ENCODE results near the gene PEX5.

The PEX5 gene

DNA sequence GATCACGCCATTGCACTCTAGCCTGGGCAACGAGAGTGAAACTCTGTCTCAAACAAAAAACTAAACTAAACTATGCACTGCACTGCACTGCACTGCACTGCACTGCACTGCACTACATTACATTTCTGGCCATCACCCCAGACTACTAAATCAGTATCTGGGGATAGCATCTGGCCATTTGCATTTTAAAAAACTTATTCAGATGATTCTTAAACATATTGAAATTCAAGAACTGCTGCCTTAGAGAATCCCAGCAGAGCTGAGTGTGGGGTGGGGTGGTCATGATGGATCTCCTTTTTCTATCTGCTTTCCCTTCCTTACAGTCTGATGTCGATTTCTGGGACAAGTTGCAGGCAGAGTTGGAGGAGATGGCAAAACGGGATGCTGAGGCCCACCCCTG, 13.6 kb downstream of the PEX5 start (continued):
- TF ChIP-seq, protein P1, sequence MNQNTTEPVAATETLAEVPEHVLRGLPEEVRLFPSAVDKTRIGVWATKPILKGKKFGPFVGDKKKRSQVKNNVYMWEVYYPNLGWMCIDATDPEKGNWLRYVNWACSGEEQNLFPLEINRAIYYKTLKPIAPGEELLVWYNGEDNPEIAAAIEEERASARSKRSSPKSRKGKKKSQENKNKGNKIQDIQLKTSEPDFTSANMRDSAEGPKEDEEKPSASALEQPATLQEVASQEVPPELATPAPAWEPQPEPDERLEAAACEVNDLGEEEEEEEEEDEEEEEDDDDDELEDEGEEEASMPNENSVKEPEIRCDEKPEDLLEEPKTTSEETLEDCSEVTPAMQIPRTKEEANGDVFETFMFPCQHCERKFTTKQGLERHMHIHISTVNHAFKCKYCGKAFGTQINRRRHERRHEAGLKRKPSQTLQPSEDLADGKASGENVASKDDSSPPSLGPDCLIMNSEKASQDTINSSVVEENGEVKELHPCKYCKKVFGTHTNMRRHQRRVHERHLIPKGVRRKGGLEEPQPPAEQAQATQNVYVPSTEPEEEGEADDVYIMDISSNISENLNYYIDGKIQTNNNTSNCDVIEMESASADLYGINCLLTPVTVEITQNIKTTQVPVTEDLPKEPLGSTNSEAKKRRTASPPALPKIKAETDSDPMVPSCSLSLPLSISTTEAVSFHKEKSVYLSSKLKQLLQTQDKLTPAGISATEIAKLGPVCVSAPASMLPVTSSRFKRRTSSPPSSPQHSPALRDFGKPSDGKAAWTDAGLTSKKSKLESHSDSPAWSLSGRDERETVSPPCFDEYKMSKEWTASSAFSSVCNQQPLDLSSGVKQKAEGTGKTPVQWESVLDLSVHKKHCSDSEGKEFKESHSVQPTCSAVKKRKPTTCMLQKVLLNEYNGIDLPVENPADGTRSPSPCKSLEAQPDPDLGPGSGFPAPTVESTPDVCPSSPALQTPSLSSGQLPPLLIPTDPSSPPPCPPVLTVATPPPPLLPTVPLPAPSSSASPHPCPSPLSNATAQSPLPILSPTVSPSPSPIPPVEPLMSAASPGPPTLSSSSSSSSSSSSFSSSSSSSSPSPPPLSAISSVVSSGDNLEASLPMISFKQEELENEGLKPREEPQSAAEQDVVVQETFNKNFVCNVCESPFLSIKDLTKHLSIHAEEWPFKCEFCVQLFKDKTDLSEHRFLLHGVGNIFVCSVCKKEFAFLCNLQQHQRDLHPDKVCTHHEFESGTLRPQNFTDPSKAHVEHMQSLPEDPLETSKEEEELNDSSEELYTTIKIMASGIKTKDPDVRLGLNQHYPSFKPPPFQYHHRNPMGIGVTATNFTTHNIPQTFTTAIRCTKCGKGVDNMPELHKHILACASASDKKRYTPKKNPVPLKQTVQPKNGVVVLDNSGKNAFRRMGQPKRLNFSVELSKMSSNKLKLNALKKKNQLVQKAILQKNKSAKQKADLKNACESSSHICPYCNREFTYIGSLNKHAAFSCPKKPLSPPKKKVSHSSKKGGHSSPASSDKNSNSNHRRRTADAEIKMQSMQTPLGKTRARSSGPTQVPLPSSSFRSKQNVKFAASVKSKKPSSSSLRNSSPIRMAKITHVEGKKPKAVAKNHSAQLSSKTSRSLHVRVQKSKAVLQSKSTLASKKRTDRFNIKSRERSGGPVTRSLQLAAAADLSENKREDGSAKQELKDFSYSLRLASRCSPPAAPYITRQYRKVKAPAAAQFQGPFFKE (tag by site-specific recombination; IDR thresholded peaks at IDR 0.05; ENCODE audit: borderline replicate concordance), result no peak
- no peak for TF ChIP-seq ZNF792 (tag by site-specific recombination; IDR thresholded peaks at IDR 0.05)
- TF ChIP-seq ZNF426 (tag by site-specific recombination; IDR thresholded peaks at IDR 0.05), result no peak
- no peak for TF ChIP-seq ZNF544 (tag by site-specific recombination; IDR thresholded peaks at IDR 0.05)
- no peak for TF ChIP-seq YY1 (tag by site-specific recombination; IDR thresholded peaks at IDR 0.05)

DNA sequence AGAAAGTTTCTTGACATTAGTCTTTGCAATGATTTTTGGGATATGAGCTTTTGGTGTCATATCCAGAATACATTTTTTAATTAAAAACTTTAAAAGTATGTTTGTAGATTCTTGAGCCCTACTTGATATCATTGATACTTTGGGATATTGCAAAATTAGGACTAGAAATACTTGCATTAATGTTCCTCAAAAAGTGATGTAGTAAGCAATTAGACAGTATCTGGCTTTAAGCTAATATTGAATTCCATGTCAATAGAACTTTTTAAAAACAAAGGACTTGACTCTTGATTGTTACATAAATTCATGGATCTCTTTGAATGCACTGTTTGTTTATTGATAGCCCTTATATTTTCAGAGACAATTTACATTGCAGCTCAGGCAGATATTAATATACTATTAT, 15.6 kb downstream of the PEX5 start:
- TF ChIP-seq, protein P2, sequence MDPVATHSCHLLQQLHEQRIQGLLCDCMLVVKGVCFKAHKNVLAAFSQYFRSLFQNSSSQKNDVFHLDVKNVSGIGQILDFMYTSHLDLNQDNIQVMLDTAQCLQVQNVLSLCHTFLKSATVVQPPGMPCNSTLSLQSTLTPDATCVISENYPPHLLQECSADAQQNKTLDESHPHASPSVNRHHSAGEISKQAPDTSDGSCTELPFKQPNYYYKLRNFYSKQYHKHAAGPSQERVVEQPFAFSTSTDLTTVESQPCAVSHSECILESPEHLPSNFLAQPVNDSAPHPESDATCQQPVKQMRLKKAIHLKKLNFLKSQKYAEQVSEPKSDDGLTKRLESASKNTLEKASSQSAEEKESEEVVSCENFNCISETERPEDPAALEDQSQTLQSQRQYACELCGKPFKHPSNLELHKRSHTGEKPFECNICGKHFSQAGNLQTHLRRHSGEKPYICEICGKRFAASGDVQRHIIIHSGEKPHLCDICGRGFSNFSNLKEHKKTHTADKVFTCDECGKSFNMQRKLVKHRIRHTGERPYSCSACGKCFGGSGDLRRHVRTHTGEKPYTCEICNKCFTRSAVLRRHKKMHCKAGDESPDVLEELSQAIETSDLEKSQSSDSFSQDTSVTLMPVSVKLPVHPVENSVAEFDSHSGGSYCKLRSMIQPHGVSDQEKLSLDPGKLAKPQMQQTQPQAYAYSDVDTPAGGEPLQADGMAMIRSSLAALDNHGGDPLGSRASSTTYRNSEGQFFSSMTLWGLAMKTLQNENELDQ (tag by site-specific recombination; IDR thresholded peaks at IDR 0.05; ENCODE audit: low read depth), result no peak
- TF ChIP-seq ZNF654 (tag by site-specific recombination; IDR thresholded peaks at IDR 0.05; ENCODE audit: low read depth) (no peak), ZNF530 (tag by site-specific recombination; IDR thresholded peaks at IDR 0.05; ENCODE audit: low read depth) (no peak)
- POLR2A ChIA-PET, result no interaction called here
- Histone ChIP-seq H3K9me3 (ENCODE audit: control insufficient read depth, insufficient read depth, low read depth, low read length) (no peaks in the 10 kb centered on the region), H3K4me3 (ENCODE audit: low read depth, low read length) (no peak overlapping the region), H3K4me1 (ENCODE audit: control insufficient read depth, insufficient read depth, low read length) (no peaks in the 10 kb centered on the region), H3K36me3 (ENCODE audit: control insufficient read depth in 2 of 2, insufficient read depth in 1 of 2, low read length in 2 of 2) (peaks cover 68 to 90% of the 10 kb centered on the region in 2 experiments), H3K27ac (ENCODE audit: extremely low read depth, low read depth, low read length) (no peak overlapping the region)
- CTCF ChIA-PET, result interaction anchor here (0.7 to 1.5 kb wide), 3 partner anchors 15 to 439 kb away, joined by 3 to 4 read pairs (median 3); no protein-coding TSS in a partner anchor

DNA sequence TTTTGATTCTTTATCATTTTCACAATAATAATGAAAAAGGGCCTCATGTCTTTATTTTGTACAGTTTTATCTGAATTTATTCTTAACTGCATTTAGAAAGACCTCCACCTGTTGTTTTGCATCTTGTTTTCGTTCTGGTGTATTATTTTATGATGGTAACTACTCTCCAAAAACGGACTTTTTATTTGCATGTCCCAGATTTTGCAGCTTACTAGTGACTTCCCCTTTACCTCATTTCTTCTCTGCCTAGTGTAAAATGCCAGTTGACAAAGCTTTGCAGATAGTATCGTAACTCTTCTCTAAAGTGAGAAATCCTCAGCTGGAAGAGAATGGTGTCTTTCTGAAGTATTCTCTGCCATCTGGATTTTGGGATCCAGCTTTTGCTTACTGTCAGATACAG, 17.2 kb downstream of the PEX5 start:
- Histone ChIP-seq H3K27ac (ENCODE audit: extremely low read depth, low read depth, low read length) (no peak overlapping the region), H3K36me3 (ENCODE audit: control insufficient read depth in 2 of 2, insufficient read depth in 1 of 2, low read length in 2 of 2) (peaks cover 82 to 95% of the 10 kb centered on the region in 2 experiments), H3K4me3 (ENCODE audit: low read depth, low read length) (no peak overlapping the region), H3K4me1 (ENCODE audit: control insufficient read depth, insufficient read depth, low read length) (no peaks in the 10 kb centered on the region), H3K9me3 (ENCODE audit: control insufficient read depth, insufficient read depth, low read depth, low read length) (no peaks in the 10 kb centered on the region)
- ChIA-PET POLR2A (interaction anchor here (0.5 kb wide), 1 partner anchor 11 kb away, joined by 4 read pairs; no protein-coding TSS in a partner anchor), CTCF (interaction anchor here (0.5 to 1.0 kb wide), 3 partner anchors 45 to 385 kb away, joined by 3 to 4 read pairs (median 3); no protein-coding TSS in a partner anchor)
- no peak for TF ChIP-seq YY2 (tag by site-specific recombination; IDR thresholded peaks at IDR 0.05)
- TF ChIP-seq ZNF274 (IDR thresholded peaks at IDR 0.05; ENCODE audit: low read length), result no peak
- TF ChIP-seq ZNF274 (tag by site-specific recombination; IDR thresholded peaks at IDR 0.05; ENCODE audit: borderline replicate concordance), result no peak
- TF ChIP-seq, protein P3, sequence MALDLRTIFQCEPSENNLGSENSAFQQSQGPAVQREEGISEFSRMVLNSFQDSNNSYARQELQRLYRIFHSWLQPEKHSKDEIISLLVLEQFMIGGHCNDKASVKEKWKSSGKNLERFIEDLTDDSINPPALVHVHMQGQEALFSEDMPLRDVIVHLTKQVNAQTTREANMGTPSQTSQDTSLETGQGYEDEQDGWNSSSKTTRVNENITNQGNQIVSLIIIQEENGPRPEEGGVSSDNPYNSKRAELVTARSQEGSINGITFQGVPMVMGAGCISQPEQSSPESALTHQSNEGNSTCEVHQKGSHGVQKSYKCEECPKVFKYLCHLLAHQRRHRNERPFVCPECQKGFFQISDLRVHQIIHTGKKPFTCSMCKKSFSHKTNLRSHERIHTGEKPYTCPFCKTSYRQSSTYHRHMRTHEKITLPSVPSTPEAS (tag by site-specific recombination; IDR thresholded peaks at IDR 0.05), result no peak
- TF ChIP-seq, protein P4, sequence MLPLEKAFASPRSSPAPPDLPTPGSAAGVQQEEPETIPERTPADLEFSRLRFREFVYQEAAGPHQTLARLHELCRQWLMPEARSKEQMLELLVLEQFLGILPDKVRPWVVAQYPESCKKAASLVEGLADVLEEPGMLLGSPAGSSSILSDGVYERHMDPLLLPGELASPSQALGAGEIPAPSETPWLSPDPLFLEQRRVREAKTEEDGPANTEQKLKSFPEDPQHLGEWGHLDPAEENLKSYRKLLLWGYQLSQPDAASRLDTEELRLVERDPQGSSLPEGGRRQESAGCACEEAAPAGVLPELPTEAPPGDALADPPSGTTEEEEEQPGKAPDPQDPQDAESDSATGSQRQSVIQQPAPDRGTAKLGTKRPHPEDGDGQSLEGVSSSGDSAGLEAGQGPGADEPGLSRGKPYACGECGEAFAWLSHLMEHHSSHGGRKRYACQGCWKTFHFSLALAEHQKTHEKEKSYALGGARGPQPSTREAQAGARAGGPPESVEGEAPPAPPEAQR (tag by site-specific recombination; IDR thresholded peaks at IDR 0.05), result no peak
- TF ChIP-seq ZFP37 (tag by site-specific recombination; IDR thresholded peaks at IDR 0.05), result no peak
- TF ChIP-seq ZNF239 (tag by site-specific recombination; IDR thresholded peaks at IDR 0.05), result no peak
- TF ChIP-seq, protein P5, sequence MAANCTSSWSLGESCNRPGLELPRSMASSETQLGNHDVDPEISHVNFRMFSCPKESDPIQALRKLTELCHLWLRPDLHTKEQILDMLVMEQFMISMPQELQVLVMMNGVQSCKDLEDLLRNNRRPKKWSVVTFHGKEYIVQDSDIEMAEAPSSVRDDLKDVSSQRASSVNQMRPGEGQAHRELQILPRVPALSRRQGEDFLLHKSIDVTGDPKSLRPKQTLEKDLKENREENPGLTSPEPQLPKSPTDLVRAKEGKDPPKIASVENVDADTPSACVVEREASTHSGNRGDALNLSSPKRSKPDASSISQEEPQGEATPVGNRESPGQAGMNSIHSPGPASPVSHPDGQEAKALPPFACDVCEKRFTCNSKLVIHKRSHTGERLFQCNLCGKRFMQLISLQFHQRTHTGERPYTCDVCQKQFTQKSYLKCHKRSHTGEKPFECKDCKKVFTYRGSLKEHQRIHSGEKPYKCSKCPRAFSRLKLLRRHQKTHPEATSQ (tag by site-specific recombination; IDR thresholded peaks at IDR 0.05), result no peak
- TF ChIP-seq ZNF292 (tag by site-specific recombination; IDR thresholded peaks at IDR 0.05; ENCODE audit: borderline replicate concordance, low read depth), result no peak

Measured in HEK293 (cell line).